GM10266 (cell line): ENCODE results near the gene FOXC1.

ENCODE experiments used
- DNase-seq: peaks from one replicate; pipeline ENCODE4 v3.0.0; 2012; ENCODE audit errors: extremely low spot score
- CTCF ChIP-seq: IDR thresholded peaks from 2 replicates; pipeline ENCODE4 v1.5.1; 2012; ENCODE audit warnings: mild to moderate bottlenecking, low read depth; ENCODE audit not compliant: control insufficient read depth, insufficient read depth; ENCODE audit errors: missing control alignments

Gene FOXC1

GRCh38 chr6:1609648-1610496 lies at the start of gene FOXC1:
Gene FOXC1 (plus strand): TSS chr6:1609915. CDS start chr6:1610446, 531 bp downstream.
- peak; percentile 95 for DNase-seq
- no peak for TF ChIP-seq CTCF

- no peak for TF ChIP-seq CTCF
- DNase-seq: no peak
These were observed 49.2 kb upstream of the FOXC1 start for GRCh38 chr6:1560281-1561058.

GRCh38 chr6:1561355-1561754 lies 48.4 kb upstream of the FOXC1 start:
- TF ChIP-seq CTCF: no peak

GRCh38 chr6:1562171-1562955 lies 47.4 kb upstream of the FOXC1 start:
- DNase-seq: no peak
- TF ChIP-seq CTCF: no peak

More at GRCh38 chr6:1561355-1561754, 48.4 kb upstream of the FOXC1 start:
- DNase-seq: no peak

GRCh38 chr6:1569377-1569776 lies 40.3 kb upstream of the FOXC1 start:
- TF ChIP-seq CTCF: no peak
- DNase-seq: no peak

- DNase-seq: no peak
- TF ChIP-seq CTCF: no peak
These were observed 38.9 kb upstream of the FOXC1 start for GRCh38 chr6:1570848-1571247.
